ENCODE measurements around the gene TPBGL.

The TPBGL gene

GRCh38 chr11:75239531-75240290, 863 bp upstream of the TPBGL start:
- H3K4me3 ChIP-seq (ENCODE audit: low read depth, low read length) = no peak overlapping the region
- TF ChIP-seq CTCF (IDR thresholded peaks at IDR 0.05; ENCODE audit: borderline replicate concordance, insufficient read depth, low read depth, low read length) = no peak

GRCh38 chr11:75241036-75241905, 697 bp downstream of the TPBGL start:
- H3K4me3 ChIP-seq (ENCODE audit: low read depth, low read length) = peak overlapping the region; percentile 41
- peak; percentile 96 for TF ChIP-seq CTCF (IDR thresholded peaks at IDR 0.05; ENCODE audit: borderline replicate concordance, insufficient read depth, low read depth, low read length)

- H3K4me3 ChIP-seq (ENCODE audit: low read depth, low read length) = peak overlapping the region; percentile 41
- TF ChIP-seq CTCF (IDR thresholded peaks at IDR 0.05; ENCODE audit: borderline replicate concordance, insufficient read depth, low read depth, low read length) = no peak
Observed at GRCh38 chr11:75241906-75242644, 1.5 kb downstream of the TPBGL start.

GRCh38 chr11:75242722-75243600, 2.4 kb downstream of the TPBGL start:
- no peak for TF ChIP-seq CTCF (IDR thresholded peaks at IDR 0.05; ENCODE audit: borderline replicate concordance, insufficient read depth, low read depth, low read length)
- H3K4me3 ChIP-seq (ENCODE audit: low read depth, low read length) = no peak overlapping the region

- no peak overlapping the region for H3K4me3 ChIP-seq (ENCODE audit: low read depth, low read length)
- TF ChIP-seq CTCF (IDR thresholded peaks at IDR 0.05; ENCODE audit: borderline replicate concordance, insufficient read depth, low read depth, low read length) = no peak
Observed at GRCh38 chr11:75244052-75244814, 3.7 kb downstream of the TPBGL start.
